Measurements from ENCODE around the gene CLRN3.

The CLRN3 gene

GRCh38 chr10:127928021-127928806 lies 35.5 kb upstream of the CLRN3 start:
- Histone ChIP-seq H3K27me3 (ENCODE audit: low read length) (no peaks in the 10 kb centered on the region), H2AFZ (ENCODE audit: low read depth, low read length, severe bottlenecking) (no peak overlapping the region), H3K36me3 (ENCODE audit: low read length) (no peaks in the 10 kb centered on the region), H3K27ac (ENCODE audit: low read depth, low read length) (no peak overlapping the region), H3F3A (ENCODE audit: insufficient read depth) (no peaks in the 10 kb centered on the region), H3K9me2 (replicated peaks; ENCODE audit: insufficient read depth, low read length) (no peaks in the 10 kb centered on the region), H3K79me2 (ENCODE audit: insufficient read depth, low read length) (no peaks in the 10 kb centered on the region), H3K9ac (ENCODE audit: low read length) (no peak overlapping the region), H3K4me3 (ENCODE audit: insufficient read depth, low read length, poor library complexity, severe bottlenecking) (no peak overlapping the region), H3K9me3 (ENCODE audit: insufficient read depth, low read length) (no peaks in the 10 kb centered on the region), H4K20me1 (ENCODE audit: low read depth, low read length) (no peaks in the 10 kb centered on the region), H3K4me2 (ENCODE audit: low read depth, low read length, poor library complexity, severe bottlenecking) (no peak overlapping the region)
- TF ChIP-seq, protein P1, sequence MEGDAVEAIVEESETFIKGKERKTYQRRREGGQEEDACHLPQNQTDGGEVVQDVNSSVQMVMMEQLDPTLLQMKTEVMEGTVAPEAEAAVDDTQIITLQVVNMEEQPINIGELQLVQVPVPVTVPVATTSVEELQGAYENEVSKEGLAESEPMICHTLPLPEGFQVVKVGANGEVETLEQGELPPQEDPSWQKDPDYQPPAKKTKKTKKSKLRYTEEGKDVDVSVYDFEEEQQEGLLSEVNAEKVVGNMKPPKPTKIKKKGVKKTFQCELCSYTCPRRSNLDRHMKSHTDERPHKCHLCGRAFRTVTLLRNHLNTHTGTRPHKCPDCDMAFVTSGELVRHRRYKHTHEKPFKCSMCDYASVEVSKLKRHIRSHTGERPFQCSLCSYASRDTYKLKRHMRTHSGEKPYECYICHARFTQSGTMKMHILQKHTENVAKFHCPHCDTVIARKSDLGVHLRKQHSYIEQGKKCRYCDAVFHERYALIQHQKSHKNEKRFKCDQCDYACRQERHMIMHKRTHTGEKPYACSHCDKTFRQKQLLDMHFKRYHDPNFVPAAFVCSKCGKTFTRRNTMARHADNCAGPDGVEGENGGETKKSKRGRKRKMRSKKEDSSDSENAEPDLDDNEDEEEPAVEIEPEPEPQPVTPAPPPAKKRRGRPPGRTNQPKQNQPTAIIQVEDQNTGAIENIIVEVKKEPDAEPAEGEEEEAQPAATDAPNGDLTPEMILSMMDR (IDR thresholded peaks at IDR 0.05; ENCODE audit: insufficient read depth, low read length, poor library complexity, severe bottlenecking): no peak
- no peak for TF ChIP-seq EZH2phosphoT487 (conservative IDR thresholded peaks at IDR 0.05; ENCODE audit: low read length)

DNA sequence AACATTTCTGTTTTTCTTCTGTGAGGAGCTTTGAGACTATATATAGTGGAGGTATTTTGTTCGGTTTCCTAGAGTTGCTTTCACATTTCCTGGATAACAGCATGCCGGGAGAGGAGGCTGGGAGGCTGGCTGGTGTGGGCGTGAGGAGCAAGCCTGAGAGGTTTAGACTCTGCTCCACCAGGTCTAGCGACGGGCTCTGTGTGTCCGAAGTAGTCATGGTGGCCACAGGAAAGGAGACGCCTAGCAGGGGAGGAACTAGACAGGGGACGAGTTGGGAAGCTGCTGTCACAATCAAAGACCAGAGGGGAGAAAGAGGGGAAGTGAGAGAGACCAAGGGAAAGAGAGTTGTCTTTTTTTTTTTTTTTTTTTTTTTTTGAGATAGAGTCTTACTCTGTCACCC lies 33.7 kb upstream of the CLRN3 start:
- no peak overlapping the region for H3K4me3 ChIP-seq (ENCODE audit: insufficient read depth, low read length, poor library complexity, severe bottlenecking)
- H3K9ac ChIP-seq (ENCODE audit: low read length): no peak overlapping the region

GRCh38 chr10:127925471-127926207 lies 32.9 kb upstream of the CLRN3 start:
- Histone ChIP-seq H3K27ac (ENCODE audit: low read depth, low read length) (no peak overlapping the region), H3F3A (ENCODE audit: insufficient read depth) (no peaks in the 10 kb centered on the region), H3K79me2 (ENCODE audit: insufficient read depth, low read length) (no peaks in the 10 kb centered on the region), H3K4me2 (ENCODE audit: low read depth, low read length, poor library complexity, severe bottlenecking) (no peak overlapping the region), H4K20me1 (ENCODE audit: low read depth, low read length) (no peaks in the 10 kb centered on the region), H3K4me3 (ENCODE audit: insufficient read depth, low read length, poor library complexity, severe bottlenecking) (no peak overlapping the region), H3K9me2 (replicated peaks; ENCODE audit: insufficient read depth, low read length) (no peaks in the 10 kb centered on the region), H3K27me3 (ENCODE audit: low read length) (no peaks in the 10 kb centered on the region), H2AFZ (ENCODE audit: low read depth, low read length, severe bottlenecking) (no peak overlapping the region), H3K9me3 (ENCODE audit: insufficient read depth, low read length) (no peaks in the 10 kb centered on the region), H3K36me3 (ENCODE audit: low read length) (no peaks in the 10 kb centered on the region), H3K9ac (ENCODE audit: low read length) (no peak overlapping the region)
- TF ChIP-seq EZH2phosphoT487 (conservative IDR thresholded peaks at IDR 0.05; ENCODE audit: low read length): no peak
- TF ChIP-seq, protein P1 (IDR thresholded peaks at IDR 0.05; ENCODE audit: insufficient read depth, low read length, poor library complexity, severe bottlenecking): no peak

More for the DNA sequence above, 33.7 kb upstream of the CLRN3 start:
- H3K9me3 ChIP-seq (ENCODE audit: insufficient read depth, low read length): no peaks in the 10 kb centered on the region
- H3K9me2 ChIP-seq (replicated peaks; ENCODE audit: insufficient read depth, low read length): no peaks in the 10 kb centered on the region
- no peak overlapping the region for H3K4me2 ChIP-seq (ENCODE audit: low read depth, low read length, poor library complexity, severe bottlenecking)
- H3K79me2 ChIP-seq (ENCODE audit: insufficient read depth, low read length): no peaks in the 10 kb centered on the region
- no peaks in the 10 kb centered on the region for H4K20me1 ChIP-seq (ENCODE audit: low read depth, low read length)
- no peaks in the 10 kb centered on the region for H3F3A ChIP-seq (ENCODE audit: insufficient read depth)
- H3K27ac ChIP-seq (ENCODE audit: low read depth, low read length): no peak overlapping the region
- H3K36me3 ChIP-seq (ENCODE audit: low read length): no peaks in the 10 kb centered on the region
- no peaks in the 10 kb centered on the region for H3K27me3 ChIP-seq (ENCODE audit: low read length)
- no peak overlapping the region for H2AFZ ChIP-seq (ENCODE audit: low read depth, low read length, severe bottlenecking)
- TF ChIP-seq, protein P1 (IDR thresholded peaks at IDR 0.05; ENCODE audit: insufficient read depth, low read length, poor library complexity, severe bottlenecking): no peak
- TF ChIP-seq EZH2phosphoT487 (conservative IDR thresholded peaks at IDR 0.05; ENCODE audit: low read length): no peak

All from SU-DHL-6 (cell line).